ENCODE results near the gene EML4.

The EML4 gene

GRCh38 chr2:42138163-42139015, 30.8 kb upstream of the EML4 start:
- no peak for DNase-seq

DNA sequence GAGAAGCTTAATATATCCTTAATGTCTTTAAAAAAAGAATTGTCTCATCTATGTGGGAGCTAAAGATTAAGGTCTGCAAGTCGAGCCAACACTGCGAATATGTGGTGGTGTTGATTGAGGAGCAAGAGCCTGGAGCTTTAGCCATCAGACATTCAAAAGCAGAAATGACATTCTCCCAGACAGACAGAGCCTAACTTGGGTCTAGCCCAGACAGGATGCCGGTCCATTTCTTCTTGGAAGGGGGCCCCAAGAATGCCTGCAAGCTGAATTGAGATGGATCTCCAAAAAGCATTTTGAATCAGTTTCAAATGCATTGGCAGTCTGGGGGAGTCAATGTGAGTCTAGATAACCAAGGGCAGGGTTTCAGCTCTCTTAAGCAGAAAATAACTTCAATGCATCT, 30.1 kb upstream of the EML4 start:
- no peak for DNase-seq

DNA sequence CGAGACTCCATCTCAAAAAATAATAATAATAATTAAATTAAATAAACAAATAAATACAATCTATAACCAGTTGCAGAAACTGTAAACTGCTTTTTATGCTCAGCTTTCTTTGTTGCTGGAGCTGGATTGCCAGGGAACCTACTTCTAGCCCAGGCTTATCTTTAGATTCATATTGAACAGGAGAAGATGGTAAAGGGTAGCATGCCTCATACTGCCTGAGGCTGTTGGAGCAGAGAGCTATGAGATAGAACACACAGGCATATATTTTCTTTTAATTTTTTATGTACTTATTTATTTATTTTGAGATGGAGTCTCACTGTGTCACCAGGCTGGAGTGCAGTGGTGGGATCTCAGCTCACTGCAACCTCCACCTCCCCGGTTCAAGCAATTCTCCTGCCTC, 28.7 kb upstream of the EML4 start:
- DNase-seq = no peak

GRCh38 chr2:42141687-42142546, 27.2 kb upstream of the EML4 start:
- peak; percentile 29 to 33 for DNase-seq

GRCh38 chr2:42142547-42143184, 26.5 kb upstream of the EML4 start:
- DNase-seq = no peak

DNA sequence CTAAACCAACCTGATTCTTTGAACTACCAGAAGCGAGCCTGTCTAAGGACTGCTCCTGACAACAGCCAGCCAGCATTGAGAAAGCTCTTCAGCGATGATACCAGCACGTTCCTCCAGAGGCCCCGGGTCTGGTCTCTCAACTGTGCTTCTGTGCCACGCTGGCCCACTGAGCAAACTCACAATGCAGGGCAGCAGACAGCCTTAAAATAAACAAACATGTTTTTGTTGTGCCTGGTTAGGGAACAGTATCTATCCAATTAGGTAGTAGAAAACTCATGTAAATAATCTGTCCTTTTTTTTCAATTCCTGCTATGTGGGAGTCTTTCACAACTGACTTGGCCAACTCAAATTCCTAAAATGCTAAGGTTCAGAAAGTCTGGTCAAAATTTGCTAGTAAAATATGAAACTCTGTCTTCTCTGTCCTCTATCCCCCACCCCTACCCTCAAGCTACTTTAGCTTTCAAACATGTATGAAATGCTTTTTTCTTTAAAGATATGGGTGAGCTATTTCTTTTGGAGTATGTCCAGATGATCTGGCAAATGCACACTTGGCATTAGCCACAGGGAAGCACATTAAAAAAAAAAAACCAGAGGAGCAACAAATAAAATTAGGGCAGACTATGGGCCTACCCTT, 21.4 kb upstream of the EML4 start:
- no peak for DNase-seq

DNA sequence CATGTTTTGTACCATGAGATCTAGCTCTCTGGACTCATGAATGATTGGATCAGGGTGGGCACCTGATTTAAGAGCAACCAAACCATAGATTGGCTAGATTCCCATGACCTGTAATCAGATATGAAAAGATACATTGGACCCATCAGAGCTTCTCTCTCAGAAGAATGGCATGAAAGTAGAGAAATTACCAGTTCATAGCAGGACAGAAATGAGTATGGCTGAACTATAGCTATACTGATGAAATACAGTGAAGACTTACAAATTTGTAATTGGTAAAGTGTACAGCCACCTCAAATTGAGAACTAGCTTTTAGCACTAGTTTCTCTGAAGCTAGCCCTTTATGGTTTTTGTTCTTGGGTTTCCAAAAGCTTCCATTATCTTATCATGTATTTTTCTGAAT, 19.0 kb upstream of the EML4 start:
- no peak for DNase-seq

DNA sequence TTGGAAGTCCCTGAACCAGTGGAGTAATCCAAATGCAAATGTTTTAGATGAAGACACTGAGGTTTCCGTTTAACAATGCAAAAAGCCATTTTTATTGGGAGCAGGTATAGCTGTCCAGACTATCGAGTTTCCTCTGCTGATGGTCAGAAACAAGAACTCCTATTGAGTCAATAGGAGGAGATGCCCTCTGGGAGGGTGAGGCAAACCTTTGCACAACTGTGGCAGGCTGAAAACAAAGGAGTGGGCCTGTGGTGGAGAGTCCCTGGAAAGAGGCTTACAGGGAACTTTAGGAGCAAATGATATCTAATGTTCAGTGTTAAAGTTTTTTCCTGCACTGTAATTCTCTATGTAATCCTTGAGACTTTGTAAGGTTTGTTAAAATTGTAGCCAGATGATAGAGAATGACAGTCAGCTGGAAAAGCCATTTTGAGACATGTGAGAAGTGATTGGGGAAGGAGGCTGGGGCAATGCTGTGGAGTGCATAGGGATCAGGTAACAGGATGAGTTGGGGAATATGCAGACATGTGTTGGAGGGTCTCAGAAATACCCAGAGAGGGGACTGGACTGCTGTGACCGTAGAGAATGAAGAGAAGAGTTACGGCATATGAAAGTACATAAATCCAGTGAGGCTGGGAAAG, 15.1 kb upstream of the EML4 start:
- DNase-seq = no peak

GRCh38 chr2:42156721-42157120, 12.4 kb upstream of the EML4 start:
- DNase-seq = no peak

GRCh38 chr2:42161444-42161843, 7.7 kb upstream of the EML4 start:
- no peak for DNase-seq

GRCh38 chr2:42163444-42164045, 5.6 kb upstream of the EML4 start:
- no peak for DNase-seq

DNA sequence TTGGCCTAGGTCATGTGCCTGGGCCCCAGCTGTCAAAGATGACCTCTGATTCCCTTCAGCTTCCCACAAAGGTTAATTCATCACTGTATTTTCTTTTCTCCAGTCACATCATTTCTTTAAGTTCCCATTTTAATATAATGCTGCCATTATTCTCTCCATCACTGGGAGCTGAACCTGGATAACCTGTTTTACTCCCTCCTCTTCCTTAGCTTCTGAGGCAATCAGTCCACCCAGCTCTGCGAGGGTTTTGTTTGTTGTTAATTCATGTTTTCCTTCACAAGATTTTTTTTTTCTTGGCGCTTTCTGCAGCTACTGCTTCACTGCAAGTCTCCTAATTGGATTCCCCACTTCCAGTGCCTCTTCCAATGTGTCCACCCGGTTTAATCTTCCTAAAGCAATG, 5.1 kb upstream of the EML4 start:
- DNase-seq = no peak

DNA sequence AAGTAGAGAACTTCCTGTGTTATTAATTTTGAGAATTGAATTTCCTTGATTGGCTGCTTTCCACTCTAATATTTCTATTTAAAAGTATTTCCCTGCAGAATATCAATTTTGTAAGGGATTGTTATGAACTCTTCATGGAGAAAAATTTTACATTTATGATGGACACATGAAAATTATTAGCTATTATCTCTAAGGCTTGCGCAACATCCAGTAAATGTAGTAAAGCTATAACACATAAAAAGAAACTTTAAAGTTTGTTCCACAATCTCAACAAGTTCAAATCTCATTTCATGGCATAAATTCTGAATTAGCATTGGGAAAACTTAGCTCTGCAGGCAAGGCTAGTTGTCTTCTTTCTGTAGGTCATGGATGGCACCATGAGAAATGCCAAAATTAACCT, 4.2 kb upstream of the EML4 start:
- no peak for DNase-seq

DNA sequence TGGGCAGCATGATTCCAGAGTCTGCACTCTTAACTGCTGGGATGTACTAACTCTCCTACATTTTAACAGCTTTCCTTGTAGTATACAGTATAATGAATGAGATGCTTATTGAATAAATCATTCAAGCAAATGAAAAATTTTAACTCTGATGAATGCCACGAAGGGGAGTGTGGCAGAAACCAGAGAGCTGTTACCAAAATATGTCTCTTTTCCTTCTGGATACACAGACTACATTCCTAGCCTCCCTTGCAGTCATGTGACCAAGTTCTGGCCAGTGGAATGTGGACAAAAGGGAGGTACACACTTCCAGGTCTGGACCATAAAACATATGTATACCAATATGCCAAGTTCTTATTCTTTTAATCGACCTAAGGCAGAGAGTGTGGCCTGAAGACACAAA, 1.7 kb upstream of the EML4 start:
- no peak for DNase-seq

GRCh38 chr2:42168459-42169099, 574 bp upstream of the EML4 start:
- no peak for DNase-seq

- no peak for DNase-seq
Measured at GRCh38 chr2:42169874-42170521, 845 bp downstream of the EML4 start.

- DNase-seq = no peak
Measured at GRCh38 chr2:42170619-42171395, 1.7 kb downstream of the EML4 start.

- no peak for DNase-seq
Measured at GRCh38 chr2:42171396-42171980, 2.3 kb downstream of the EML4 start.

GRCh38 chr2:42172020-42172419, 2.9 kb downstream of the EML4 start:
- no peak for DNase-seq

GRCh38 chr2:42172566-42172965, 3.4 kb downstream of the EML4 start:
- no peak for DNase-seq
